ENCODE results near the gene GRK3.
"Not testable (repeated sequence)": the region's sequence is repeated elsewhere in the genome, so short reads cannot be mapped to it uniquely, and the experiment has no call there.

The GRK3 gene

DNA sequence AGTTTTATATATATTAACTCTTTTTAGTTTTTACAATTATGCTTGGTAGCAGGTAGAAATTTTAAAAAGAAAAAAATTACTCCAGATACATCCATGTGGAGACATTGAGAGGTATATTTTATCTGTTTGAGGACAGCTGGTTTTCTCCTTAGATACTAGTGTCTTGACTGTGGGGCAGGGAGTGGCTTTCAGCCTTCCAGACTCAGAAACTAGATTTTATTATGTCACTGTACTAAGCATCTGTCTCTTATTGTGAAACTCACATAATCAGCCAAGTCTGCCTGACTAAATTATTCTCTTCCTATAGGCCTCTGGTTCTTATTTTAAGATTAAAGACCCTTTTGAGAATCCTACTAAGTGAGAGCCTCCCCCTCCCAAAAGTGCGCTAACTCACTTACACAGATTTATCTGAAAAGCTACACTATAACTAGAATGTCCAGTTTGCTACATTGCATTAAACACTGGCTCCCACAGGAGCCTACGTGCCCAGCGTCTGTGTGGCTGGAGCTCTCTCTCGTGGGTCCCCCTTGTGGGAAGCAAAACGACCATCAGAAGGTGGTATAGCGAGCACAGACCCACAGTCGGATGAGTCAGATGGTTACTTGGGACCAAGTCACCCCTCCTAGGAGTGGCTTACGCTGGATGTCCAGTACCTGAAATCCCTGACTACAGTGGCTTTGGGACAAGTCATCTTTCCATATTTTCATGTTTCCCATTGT, 11.4 kb downstream of the GRK3 start:
- H3K4me1 ChIP-seq (ENCODE audit: insufficient read depth, low read length); H3K27me3 ChIP-seq (ENCODE audit: insufficient read depth, low read length); H3K9ac ChIP-seq (ENCODE audit: low read depth, low read length); H3K27ac ChIP-seq (ENCODE audit: low read length); H3K4me3 ChIP-seq (ENCODE audit: low read length); H3K36me3 ChIP-seq (ENCODE audit: insufficient read depth, low read depth, low read length); H3K9me3 ChIP-seq (ENCODE audit: insufficient read depth, low read depth, low read length): not testable (repeated sequence)

DNA sequence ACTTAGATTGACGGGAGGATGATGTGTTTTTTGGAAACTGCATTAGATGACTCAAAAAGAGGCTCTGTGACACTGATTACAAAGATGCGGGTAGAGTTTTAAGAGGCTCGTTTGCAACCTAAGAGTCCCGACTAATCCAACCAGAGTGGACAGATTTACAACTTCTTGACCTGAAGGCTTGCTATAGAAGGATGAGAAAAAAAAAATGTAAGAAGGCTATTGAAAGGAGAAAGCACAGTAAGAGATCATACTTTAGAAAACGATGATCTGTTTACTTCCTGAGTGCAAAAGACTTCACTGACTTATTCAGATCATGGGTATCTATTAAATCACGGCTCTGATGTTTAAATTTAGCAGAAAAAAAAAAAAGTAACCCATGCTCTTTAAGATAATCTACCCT, 17.0 kb downstream of the GRK3 start:
- H3K4me3 ChIP-seq (ENCODE audit: low read length); H3K27me3 ChIP-seq (ENCODE audit: insufficient read depth, low read length); H3K4me1 ChIP-seq (ENCODE audit: insufficient read depth, low read length); H3K9me3 ChIP-seq (ENCODE audit: insufficient read depth, low read depth, low read length); H3K9ac ChIP-seq (ENCODE audit: low read depth, low read length); H3K27ac ChIP-seq (ENCODE audit: low read length); H3K36me3 ChIP-seq (ENCODE audit: insufficient read depth, low read depth, low read length): not testable (repeated sequence)

DNA sequence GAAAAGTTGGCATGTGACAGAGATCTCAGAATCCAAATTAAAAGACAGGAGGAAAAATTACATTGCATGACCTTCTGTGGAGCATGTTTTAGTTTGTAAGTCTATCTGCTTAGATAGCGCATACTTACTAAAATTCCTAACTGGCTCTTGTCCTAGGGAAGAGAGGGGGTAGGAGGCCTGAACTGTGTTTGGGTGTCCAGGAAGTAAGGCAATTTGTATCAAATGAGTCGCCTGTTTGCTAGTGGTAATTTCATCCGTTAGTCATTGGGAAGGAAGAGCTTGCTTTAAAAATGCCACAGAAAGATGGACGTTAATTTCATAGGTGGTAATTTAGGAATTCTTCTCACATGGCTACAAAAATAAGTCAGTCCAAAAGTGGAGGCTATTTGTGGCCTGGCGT, 18.5 kb downstream of the GRK3 start:
- H3K36me3 ChIP-seq (ENCODE audit: insufficient read depth, low read depth, low read length): no peaks in the 10 kb centered on the region

DNA sequence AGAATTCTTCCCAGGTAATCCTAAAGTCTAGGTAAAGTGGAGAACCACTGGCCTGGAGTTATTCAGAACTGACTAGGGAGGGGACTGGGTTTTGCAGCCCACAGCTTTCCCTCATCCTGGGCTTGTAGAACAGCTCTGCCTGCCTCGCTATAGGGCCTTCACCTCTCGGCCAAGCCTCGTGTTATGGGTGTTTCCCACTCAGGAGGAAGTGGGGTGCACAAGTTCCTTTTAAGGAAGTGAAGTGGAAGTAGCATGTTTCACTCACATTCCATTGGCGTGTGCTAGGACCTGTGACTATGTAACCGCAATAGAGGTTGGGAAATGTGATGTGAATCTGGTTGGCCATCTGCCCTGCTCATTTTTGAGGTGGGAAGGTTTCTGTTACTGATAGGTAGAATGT, 20.5 kb downstream of the GRK3 start:
- H3K36me3 ChIP-seq (ENCODE audit: insufficient read depth, low read depth, low read length); H3K9ac ChIP-seq (ENCODE audit: low read depth, low read length); H3K4me3 ChIP-seq (ENCODE audit: low read length); H3K27ac ChIP-seq (ENCODE audit: low read length); H3K9me3 ChIP-seq (ENCODE audit: insufficient read depth, low read depth, low read length); H3K27me3 ChIP-seq (ENCODE audit: insufficient read depth, low read length); H3K4me1 ChIP-seq (ENCODE audit: insufficient read depth, low read length): not testable (repeated sequence)

More for the DNA sequence above, 18.5 kb downstream of the GRK3 start:
- no peaks in the 10 kb centered on the region for H3K4me1 ChIP-seq (ENCODE audit: insufficient read depth, low read length)
- H3K4me3 ChIP-seq (ENCODE audit: low read length): no peak overlapping the region
- H3K27me3 ChIP-seq (ENCODE audit: insufficient read depth, low read length): no peaks in the 10 kb centered on the region
- no peaks in the 10 kb centered on the region for H3K9me3 ChIP-seq (ENCODE audit: insufficient read depth, low read depth, low read length)
- no peak overlapping the region for H3K9ac ChIP-seq (ENCODE audit: low read depth, low read length)
- no peak overlapping the region for H3K27ac ChIP-seq (ENCODE audit: low read length)

DNA sequence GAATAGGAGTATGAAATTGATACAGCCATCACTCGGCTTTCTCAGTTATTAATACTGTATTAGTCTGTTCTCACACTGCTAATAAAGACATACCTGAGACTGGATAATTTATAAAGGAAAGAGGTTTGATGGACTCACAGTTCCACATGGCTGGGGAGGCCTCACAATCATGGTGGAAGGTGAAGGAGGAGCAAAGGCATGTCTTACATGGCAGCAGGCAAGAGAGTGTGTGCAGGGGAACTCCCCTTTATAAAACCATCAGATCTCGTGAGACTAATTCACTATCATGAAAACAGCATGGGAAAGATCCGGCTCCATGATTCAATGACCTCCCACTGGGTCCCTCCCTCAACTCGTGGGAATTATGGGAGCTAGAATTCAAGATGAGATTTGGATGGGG, 25.2 kb downstream of the GRK3 start:
- not testable (repeated sequence) for H3K4me3 ChIP-seq (ENCODE audit: low read length); H3K4me1 ChIP-seq (ENCODE audit: insufficient read depth, low read length); H3K9me3 ChIP-seq (ENCODE audit: insufficient read depth, low read depth, low read length); H3K9ac ChIP-seq (ENCODE audit: low read depth, low read length); H3K36me3 ChIP-seq (ENCODE audit: insufficient read depth, low read depth, low read length); H3K27ac ChIP-seq (ENCODE audit: low read length); H3K27me3 ChIP-seq (ENCODE audit: insufficient read depth, low read length)

DNA sequence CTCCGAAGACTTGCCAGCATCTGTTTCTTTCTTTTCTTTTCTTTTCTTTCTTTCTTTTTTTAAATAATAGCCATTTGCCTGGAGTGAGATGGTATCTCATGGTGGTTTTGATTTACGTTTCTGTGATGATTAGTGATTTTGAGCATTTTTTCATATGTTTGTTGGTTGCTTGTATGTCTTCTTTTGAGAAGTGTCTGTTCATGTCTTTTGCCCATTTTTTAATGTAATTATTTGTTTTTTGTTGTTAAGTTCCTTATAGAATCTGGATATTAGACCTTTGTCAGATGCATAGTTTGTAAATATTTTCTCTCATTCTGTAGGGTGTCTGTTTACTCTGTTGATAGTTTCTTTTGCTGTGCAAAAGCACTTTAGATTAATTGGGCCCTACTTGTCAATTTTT, 28.8 kb downstream of the GRK3 start:
- not testable (repeated sequence) for H3K36me3 ChIP-seq (ENCODE audit: insufficient read depth, low read depth, low read length); H3K4me3 ChIP-seq (ENCODE audit: low read length); H3K27ac ChIP-seq (ENCODE audit: low read length); H3K4me1 ChIP-seq (ENCODE audit: insufficient read depth, low read length); H3K27me3 ChIP-seq (ENCODE audit: insufficient read depth, low read length); H3K9me3 ChIP-seq (ENCODE audit: insufficient read depth, low read depth, low read length); H3K9ac ChIP-seq (ENCODE audit: low read depth, low read length)

DNA sequence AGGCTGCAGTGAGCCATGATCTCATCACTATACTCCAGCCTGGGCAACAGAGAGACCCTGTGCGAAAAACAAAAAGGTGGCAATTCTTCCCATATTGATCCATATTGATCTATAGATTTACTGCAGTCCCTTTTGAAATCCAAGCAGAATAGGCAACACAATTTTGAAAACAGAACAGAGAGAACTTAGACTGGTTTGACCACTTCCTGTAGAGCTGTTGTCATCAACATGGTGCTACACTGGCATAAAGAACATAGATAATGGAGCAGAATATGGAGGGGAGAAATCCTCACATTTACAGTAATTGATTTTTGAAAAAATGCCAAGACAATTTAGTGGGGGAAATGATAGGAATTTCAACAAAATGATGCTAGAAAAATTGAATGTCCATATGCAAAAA, 34.1 kb downstream of the GRK3 start:
- Histone ChIP-seq H3K27ac (ENCODE audit: low read length) (no peak overlapping the region), H3K27me3 (ENCODE audit: insufficient read depth, low read length) (no peaks in the 10 kb centered on the region), H3K4me3 (ENCODE audit: low read length) (no peak overlapping the region), H3K9me3 (ENCODE audit: insufficient read depth, low read depth, low read length) (no peaks in the 10 kb centered on the region; the same call in 1 of the 2 replicates), H3K4me1 (ENCODE audit: insufficient read depth, low read length) (0 out of 2 replicates have a peak, but pooled peaks cover 3% of the 10 kb centered on the region), H3K9ac (ENCODE audit: low read depth, low read length) (no peak overlapping the region), H3K36me3 (ENCODE audit: insufficient read depth, low read depth, low read length) (no peaks in the 10 kb centered on the region)

DNA sequence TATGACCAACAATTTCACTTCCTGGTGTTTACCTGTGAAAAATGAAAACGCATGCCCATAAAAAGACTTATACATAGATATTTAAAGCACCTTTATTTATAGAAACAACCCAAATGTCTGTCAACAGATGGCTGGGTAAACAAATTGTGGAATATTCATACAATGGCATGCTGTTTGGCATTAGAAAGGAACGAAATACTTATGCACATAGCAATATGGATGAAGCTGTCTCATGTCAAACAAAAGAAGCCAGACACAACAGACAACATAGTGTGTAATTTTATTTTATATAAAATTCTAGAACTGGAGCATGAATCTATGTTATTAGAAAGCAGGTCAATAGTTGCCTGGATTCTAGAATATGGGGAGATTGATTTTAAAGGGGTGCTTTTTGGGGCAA, 38.0 kb downstream of the GRK3 start:
- Histone ChIP-seq H3K27ac (ENCODE audit: low read length) (no peak overlapping the region), H3K9ac (ENCODE audit: low read depth, low read length) (no peak overlapping the region), H3K4me1 (ENCODE audit: insufficient read depth, low read length) (0 out of 2 replicates have a peak, but pooled peaks cover 3% of the 10 kb centered on the region)

DNA sequence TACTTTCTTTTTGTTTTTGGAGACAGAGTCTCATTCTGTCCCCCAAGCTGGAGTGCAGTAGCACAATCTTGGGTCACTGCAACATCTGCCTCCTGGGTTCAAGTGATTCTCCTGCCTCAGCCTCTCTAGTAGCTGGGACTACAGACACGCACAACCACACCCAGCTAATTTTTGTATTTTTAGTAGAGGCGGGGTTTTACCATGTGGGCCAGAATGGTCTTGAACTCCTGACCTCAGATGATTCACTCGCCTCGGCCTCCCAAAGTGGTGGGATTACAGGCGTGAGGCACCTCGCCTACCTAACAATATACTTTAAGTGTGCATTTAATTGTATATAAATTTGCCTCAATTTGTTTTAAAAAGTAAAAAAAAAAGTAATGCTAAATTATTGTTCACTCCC, 38.4 kb downstream of the GRK3 start:
- Histone ChIP-seq H3K4me1 (ENCODE audit: insufficient read depth, low read length) (0 out of 2 replicates have a peak, but pooled peaks cover 3% of the 10 kb centered on the region), H3K36me3 (ENCODE audit: insufficient read depth, low read depth, low read length) (no peaks in the 10 kb centered on the region), H3K9ac (ENCODE audit: low read depth, low read length) (no peak overlapping the region), H3K4me3 (ENCODE audit: low read length) (no peak overlapping the region), H3K9me3 (ENCODE audit: insufficient read depth, low read depth, low read length) (no peaks in the 10 kb centered on the region; the same call in 1 of the 2 replicates), H3K27ac (ENCODE audit: low read length) (no peak overlapping the region), H3K27me3 (ENCODE audit: insufficient read depth, low read length) (no peaks in the 10 kb centered on the region)

More for the DNA sequence above, 38.0 kb downstream of the GRK3 start:
- Histone ChIP-seq H3K4me3 (ENCODE audit: low read length) (no peak overlapping the region), H3K9me3 (ENCODE audit: insufficient read depth, low read depth, low read length) (no peaks in the 10 kb centered on the region; the same call in 1 of the 2 replicates), H3K27me3 (ENCODE audit: insufficient read depth, low read length) (no peaks in the 10 kb centered on the region), H3K36me3 (ENCODE audit: insufficient read depth, low read depth, low read length) (no peaks in the 10 kb centered on the region)

DNA sequence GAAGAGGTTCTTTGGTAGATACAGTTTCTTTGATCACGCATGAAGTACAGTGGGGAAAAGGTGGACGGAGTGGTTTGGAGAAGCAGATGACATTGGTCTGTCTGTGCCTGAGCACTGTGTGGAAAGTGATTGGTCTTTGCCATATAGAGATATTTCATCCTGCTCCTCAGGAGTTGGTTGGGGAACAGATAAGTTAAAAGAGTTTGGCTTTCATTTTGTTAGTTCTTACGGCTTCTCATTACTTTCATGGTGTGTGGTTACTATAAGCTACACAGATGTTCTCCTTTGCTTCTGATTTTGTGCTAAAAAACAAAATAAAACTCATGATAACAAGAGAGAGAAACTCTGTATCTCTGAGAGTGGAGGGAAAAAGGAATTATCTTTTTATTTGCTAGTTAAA, 40.7 kb downstream of the GRK3 start:
- H3K4me1 ChIP-seq (ENCODE audit: insufficient read depth, low read length); H3K36me3 ChIP-seq (ENCODE audit: insufficient read depth, low read depth, low read length); H3K27ac ChIP-seq (ENCODE audit: low read length); H3K9ac ChIP-seq (ENCODE audit: low read depth, low read length); H3K27me3 ChIP-seq (ENCODE audit: insufficient read depth, low read length); H3K9me3 ChIP-seq (ENCODE audit: insufficient read depth, low read depth, low read length); H3K4me3 ChIP-seq (ENCODE audit: low read length): not testable (repeated sequence)

DNA sequence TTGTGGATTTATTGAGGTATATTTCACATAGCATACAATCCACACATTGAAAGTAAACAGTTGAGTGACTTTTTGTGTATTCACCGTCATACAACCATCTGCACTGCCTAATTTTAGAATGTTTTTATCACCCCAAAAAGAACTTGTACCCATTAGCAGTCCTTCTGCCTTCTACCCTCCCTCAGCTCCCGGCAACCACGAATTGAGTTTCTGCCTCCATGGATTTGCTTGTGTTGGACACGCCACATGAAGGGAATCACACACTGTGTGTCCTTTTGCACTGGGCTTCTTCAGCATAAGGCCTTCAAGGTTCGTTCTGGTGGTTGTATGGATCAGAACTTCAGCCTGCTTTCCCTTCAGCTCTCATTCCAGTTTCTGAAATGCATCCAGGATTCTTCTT, 41.1 kb downstream of the GRK3 start:
- not testable (repeated sequence) for H3K9ac ChIP-seq (ENCODE audit: low read depth, low read length); H3K27ac ChIP-seq (ENCODE audit: low read length); H3K4me1 ChIP-seq (ENCODE audit: insufficient read depth, low read length); H3K27me3 ChIP-seq (ENCODE audit: insufficient read depth, low read length); H3K9me3 ChIP-seq (ENCODE audit: insufficient read depth, low read depth, low read length); H3K36me3 ChIP-seq (ENCODE audit: insufficient read depth, low read depth, low read length); H3K4me3 ChIP-seq (ENCODE audit: low read length)

DNA sequence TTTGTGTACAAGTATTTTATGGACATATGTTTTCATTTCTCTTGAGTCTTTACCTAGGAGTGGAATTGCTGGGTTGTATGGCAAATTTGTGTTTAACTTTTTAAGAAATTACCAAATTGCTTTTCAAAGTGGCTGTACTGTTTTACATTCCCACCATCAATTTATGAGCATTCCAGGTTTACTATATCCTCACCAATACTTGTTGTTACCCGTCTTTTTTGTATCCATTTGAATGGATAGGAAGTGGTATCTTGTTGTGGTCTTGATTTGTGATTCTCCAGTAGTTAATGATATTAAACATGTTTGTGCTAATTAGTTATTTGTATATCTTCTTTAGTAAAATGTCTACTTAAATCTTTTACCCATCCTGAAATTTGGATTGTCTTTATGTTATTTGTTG, 46.8 kb downstream of the GRK3 start:
- H3K27me3 ChIP-seq (ENCODE audit: insufficient read depth, low read length); H3K27ac ChIP-seq (ENCODE audit: low read length); H3K9ac ChIP-seq (ENCODE audit: low read depth, low read length); H3K36me3 ChIP-seq (ENCODE audit: insufficient read depth, low read depth, low read length); H3K4me1 ChIP-seq (ENCODE audit: insufficient read depth, low read length); H3K4me3 ChIP-seq (ENCODE audit: low read length); H3K9me3 ChIP-seq (ENCODE audit: insufficient read depth, low read depth, low read length): not testable (repeated sequence)
